ENCODE results near the gene RRN3.
"Not testable (repeated sequence)": the region's sequence is repeated elsewhere in the genome, so short reads cannot be mapped to it uniquely, and the experiment has no call there.

The RRN3 gene

DNA sequence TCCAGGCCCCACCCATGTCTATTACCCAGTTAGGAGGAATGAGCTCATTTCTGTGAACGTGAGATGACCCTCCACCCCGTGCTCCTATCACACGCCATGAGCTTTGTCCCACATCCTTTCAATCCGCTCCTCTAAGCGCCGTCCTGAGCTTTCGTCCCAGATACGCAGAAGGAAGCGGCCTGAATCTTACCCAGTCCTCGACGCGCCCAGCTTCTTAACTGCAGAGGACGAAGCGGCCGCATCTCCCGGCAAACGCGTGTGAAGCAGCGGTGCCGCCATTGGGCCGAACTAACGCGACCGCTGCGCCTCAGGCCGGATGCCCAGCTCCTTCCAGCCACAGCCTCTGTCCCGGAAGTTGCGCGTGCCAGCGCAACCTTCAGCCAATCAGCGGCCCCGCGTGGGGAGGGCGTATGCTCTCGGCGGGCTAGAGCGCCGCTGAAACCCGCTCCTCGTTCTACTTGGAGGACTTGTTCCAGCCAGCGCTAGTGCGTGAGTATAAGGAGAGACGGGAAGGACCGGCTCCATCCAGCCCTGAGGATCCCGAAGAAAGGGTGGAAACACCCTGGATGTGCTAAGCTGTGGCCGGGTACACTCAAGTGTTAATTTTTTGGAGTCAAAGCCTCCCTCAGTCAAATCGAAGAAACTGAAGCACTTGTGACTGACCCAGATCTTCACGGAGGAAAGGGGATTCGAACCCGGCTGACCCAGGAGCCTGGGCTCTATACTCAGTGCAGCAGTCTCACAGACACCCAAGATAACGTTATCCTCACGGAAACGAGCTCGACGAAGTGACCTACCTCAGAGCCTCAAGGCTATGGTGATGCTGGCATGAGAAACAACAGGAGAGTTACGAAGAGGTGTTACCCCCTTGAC, at the start of gene RRN3:
Gene RRN3 (minus strand): TSS at position 318 of the 873 bp plus-strand sequence. CDS start 39 bp downstream, at position 279.
- peak; percentile 79 for DNase-seq (ENCODE audit: low spot score)

GRCh38 chr16:15143601-15144091, 49.6 kb upstream of the RRN3 start:
- DNase-seq (ENCODE audit: low spot score): not testable (repeated sequence)

DNA sequence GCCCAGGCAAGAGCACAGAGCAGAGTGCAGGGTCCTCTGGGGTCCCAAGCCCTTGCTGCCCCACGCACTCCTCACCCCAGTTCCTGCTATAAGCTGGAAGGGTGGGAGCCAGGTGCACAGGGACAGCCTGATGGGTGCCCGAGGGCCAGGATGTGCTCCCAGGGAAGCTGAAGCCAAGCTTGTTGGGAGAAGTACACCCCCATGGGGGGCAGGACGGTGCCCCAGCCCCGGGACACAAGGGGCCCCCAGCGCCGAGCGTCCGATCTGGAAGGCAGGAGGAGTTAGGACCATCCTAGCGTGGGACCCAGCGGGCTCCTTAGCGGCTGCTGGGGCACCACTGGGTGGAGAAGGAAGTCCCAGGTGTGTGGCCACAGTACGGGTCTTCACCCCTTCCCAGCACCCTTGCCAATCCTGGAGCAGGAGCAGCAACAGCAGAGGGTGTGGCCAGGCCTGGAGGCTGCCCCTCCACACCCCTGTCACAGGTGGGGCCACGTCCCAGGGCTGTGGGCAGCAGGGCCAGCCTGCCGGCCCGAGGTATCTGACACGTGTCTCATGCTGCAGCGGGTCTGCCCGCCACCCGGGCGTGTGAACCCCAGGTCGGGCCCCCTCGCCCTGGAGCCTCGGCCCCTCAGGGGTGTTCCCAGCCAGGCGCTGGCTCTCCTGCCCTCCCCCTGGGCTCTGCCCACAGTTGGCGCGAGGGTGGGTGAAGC, 49.0 kb upstream of the RRN3 start:
- not testable (repeated sequence) for DNase-seq (ENCODE audit: low spot score)

GRCh38 chr16:15142107-15142890, 48.2 kb upstream of the RRN3 start:
- DNase-seq (ENCODE audit: low spot score): not testable (repeated sequence)

DNA sequence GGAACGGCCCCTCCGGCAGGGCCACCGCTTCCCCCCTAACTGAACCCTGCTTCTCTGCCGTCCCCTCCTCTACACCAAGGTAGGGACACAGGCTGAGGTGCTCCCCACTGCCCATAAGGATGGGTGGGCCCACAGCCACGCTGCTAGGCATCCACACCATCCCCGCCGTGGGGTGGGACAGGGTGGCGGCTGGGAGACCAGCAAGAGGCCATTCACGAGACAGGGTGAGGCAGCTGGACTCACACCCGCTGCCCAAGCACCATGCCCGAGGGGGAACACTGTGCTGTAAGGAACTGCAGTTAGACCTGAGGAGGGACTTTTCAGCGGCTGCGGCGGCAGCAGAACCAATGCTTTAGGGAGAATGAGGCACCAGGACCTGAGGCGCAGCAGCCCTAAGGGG, 47.5 kb upstream of the RRN3 start:
- DNase-seq (ENCODE audit: low spot score): no peak

GRCh38 chr16:15140444-15141365, 46.6 kb upstream of the RRN3 start:
- not testable (repeated sequence) for DNase-seq (ENCODE audit: low spot score)

DNA sequence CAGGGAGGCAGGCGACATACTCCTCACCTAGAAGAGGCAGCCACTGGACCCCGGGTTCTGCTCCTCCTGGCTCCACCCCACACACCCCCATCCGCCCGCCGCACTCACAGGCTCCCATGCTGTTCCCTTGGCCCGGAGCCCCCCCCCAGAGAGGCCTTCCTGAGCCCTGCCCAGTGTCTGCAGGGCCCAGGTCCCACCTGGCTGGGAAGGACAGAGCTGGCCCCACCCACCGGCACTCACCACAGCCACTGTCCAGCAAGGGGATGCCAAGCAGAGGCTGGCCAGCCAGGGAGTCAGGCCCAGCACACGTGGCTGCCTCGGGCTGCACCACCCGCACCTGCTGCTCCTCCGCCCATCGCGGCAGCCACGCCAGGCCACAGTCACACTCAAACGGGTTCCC, 43.4 kb upstream of the RRN3 start:
- not testable (repeated sequence) for DNase-seq (ENCODE audit: low spot score)

- not testable (repeated sequence) for DNase-seq (ENCODE audit: low spot score)
Observed at GRCh38 chr16:15135483-15136360, 41.6 kb upstream of the RRN3 start.

DNA sequence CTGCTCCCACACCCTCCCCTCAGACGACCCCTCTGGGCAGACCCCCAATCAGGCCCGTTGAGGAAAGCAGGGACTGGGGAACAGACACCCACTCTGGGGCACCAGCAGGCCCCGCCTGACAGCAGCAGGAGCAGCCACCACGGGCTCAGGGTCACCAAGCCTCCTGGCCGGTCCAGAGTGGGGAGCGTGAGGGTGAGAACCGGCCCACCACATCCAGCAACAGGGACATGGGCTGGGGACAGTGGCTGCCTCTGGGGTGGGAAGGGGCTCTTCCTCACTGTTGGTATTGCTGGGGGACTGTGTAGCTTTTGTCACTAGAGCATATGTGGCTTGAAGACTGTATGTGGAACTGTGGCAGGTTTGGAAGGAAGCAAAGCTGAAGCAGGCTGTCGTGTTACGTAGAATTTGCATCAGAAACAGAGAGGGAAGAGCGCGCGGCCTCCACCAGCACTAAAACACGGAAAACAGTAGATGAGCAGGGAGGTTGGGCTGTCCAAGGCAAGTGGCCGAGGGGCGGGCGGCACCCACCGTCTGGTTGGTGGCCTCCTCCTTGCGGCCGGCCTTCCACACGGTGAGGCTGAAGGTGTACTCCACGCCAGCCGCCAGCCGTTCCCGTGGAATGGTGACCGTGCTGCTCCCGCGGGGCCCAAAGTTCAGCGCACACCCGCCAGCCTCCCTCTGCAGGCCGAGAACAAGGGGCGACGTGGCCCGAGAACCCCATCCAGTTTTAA, 40.8 kb upstream of the RRN3 start:
- DNase-seq (ENCODE audit: low spot score): not testable (repeated sequence)

DNA sequence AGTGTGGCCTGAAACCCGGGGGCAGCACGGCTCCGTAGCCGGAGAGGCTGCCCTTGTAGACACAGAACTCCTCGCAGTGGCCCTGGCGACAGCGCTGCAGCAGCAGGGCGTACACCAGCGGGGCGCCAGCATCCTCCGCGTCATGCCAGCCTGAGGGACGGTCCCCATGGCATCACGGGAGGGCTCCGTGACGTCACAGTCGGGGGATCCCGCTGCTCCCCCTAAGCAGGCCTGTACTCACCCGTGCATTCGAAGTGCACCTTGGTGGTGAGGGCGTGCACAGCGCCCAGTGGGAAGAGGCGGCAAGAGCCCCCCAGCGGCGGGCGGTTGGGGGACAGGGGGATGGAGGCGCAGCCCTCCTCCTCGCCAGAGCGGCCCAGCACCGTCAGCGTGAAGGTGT, 39.5 kb upstream of the RRN3 start:
- DNase-seq (ENCODE audit: low spot score): not testable (repeated sequence)

DNA sequence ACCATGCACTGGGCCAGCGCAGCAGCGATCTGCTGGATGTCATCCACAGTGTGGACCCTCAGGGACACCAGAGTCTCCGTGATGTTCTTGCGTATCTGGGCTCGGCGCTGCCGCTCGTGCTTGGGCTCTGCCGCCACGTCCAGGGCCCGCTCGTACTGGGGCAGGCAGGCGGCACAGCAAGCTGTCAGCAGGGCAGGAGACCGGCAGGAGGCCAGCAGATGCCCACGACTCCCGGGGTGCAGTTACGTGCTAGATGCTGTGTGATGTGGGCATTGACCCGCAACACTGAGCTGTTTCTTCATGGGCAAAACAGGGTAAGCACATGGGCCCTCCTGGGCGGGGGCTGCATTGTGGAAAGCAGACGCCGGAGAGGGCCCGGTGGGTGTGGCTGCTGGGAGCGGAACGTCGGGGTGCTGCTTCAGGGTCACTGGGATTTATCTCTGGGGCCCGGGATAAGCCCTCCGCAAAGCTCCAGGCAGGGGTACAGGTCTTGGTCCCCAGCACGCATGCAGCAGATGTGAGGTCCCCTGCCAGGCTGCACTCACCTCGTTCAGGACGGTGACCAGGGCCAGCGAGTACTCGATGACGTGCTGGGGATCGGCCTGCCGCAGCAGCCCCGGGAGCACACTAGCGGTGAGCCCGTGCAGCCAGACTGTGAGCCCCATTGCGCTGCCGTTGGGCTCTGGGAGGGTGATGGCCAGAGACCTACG, 38.8 kb upstream of the RRN3 start:
- DNase-seq (ENCODE audit: low spot score): not testable (repeated sequence)

DNA sequence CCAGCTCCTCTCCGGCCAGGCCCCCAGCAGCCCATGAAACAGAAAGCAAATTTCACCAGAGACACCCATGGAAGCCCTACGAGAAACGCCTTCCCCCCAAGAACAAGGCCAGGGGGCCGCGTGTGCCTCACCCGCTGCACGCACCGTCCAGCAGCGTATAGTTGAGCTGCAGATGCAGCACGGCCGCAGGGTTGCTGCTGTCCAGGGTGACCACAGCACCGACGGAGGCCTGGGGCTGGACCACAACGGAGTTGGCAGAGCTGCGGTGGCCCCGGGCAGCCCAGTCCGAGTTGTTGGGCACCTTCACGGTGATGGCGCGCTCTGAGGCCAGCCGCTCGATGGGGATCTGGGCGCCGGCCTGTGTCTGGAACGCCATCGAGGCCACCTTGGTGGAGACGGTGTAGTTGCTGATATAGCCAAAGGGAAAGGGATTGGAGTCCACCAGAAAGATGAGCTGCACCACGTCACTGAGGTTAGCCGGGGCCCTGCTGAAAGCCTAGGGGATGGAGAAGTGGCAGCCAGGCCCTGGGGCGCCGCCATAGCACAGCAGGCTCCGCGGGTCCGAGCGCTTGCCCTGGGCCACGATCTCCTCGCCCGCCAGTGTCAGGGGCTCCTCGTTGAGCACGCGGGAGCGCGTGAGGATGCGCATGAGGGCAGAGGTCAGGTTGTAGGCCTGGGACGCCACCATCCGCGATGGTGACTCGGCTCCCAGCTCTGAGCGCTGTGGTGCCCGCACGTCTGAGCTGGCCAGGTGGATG, 37.0 kb upstream of the RRN3 start:
- DNase-seq (ENCODE audit: low spot score): not testable (repeated sequence)

DNA sequence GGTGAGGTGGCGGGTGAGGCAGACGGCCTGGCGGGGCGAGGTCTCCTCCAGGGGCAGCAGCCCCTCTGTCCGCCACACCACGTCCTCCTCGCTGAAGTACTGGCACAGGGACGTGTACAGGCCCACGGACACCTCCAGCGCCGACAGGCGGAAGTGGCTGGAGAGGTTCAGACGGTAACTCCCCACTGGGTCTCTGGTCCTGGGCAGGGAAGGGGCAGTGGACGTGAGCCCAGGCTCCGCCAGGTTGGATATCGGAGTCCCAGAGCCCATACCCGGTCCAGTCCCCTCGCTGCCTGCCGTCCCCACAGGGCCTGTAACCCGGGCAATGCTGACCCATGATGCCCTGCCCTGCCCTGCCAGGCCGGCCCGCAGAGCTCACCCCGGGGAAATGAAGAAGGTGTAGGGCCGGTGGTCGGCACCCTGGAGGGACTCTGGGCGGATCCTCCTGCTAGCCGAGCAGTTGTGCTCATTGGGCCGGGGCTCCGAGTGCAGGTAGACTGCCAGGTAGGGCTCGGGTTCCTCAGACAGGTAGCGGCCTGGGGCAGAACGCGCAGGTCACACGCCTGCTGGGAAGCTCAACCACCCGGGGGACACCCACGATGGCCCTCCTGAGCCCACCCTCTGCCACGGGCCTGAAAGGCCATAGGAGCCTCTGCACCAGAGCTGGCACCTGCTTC, 36.3 kb upstream of the RRN3 start:
- DNase-seq (ENCODE audit: low spot score): not testable (repeated sequence)

DNA sequence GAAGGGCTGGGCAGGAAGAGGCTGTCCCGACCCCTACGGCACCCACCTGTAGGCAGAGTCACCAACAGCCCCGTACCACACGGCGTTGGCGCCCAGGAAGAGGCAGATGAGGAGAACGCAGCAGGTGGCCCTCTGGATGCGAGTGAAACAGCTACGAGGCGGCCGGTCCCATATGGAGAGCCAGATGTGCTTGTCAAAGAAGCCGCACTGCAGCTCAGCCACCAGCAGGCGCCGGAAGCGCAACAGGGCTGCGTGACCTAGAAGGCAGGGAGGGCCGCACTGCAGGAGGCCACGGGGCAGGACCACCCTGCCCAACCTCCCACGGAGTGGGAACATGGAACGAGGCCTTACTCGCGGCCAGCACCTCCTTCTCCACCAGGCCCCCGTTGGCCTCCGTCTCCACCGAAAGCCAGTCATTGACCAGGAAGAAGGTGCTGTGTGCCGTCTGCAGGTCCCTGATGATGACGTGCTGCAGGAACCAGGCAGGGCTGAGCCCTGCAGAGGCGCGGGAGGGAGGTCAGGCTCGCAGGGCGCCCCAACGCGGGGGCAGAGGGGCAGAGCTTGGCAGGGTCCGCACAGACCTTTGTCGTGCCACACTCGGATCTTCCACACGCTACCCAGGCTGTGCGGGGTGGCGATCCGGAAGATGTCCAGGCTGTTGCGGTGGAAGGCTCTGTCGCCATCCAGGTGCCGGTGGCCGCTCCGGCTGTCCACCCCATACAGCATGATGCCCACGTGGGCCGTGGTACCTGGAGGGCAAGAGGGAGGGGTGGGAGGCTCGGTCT, 33.8 kb upstream of the RRN3 start:
- DNase-seq (ENCODE audit: low spot score): not testable (repeated sequence)

- not testable (repeated sequence) for DNase-seq (ENCODE audit: low spot score)
Observed at GRCh38 chr16:15100372-15100987, 6.4 kb upstream of the RRN3 start.

DNA sequence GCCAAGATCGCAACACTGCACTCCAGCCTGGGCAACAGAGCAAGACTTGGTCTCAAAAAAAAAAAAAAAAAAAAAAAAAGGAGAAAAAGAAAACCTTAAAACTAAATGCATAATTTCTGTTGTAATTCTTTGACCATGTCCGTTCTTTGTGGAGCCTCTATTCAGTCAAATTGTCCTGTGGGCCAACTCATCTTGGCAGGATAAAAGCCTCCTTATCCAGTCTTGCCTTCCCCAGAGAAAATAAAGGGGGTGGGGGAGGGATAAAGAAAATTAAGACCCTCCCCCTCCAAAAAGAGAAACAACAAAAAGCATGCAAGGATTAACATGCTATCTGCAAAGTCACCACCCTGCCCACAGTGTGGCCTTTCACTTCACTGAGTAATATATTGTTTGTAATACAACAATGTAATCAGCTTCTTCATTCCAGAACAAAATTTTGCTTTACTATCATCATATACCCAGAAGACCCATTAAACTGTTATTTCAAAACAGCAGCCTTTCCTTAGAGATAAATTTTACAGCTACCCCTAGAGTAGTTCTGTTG, 5.4 kb upstream of the RRN3 start:
- not testable (repeated sequence) for DNase-seq (ENCODE audit: low spot score)

Measured in COLO829 (cell line).